NCI-H187 (cell line): ENCODE measurements around the gene LACTB.
A peak's percentile ranks its signal among the peaks of the same experiment; 100 is the strongest.

Experiments used
- DNase-seq, 2 experiments: peaks; one replicate each; lab custom pipeline; 2025; lab: John Stamatoyannopoulos, UW

Gene LACTB

GRCh38 chr15:63172851-63173451, 51.3 kb downstream of the LACTB start:
- no peak for DNase-seq

- no peak for DNase-seq
These were observed 54.6 kb downstream of the LACTB start for GRCh38 chr15:63176302-63176701.

- no peak for DNase-seq
These were observed 56.4 kb downstream of the LACTB start for GRCh38 chr15:63178034-63178433.

- DNase-seq: no peak
These were observed 59.1 kb downstream of the LACTB start for GRCh38 chr15:63180746-63181145.

GRCh38 chr15:63181648-63182047, 60.0 kb downstream of the LACTB start:
- no peak for DNase-seq

DNA sequence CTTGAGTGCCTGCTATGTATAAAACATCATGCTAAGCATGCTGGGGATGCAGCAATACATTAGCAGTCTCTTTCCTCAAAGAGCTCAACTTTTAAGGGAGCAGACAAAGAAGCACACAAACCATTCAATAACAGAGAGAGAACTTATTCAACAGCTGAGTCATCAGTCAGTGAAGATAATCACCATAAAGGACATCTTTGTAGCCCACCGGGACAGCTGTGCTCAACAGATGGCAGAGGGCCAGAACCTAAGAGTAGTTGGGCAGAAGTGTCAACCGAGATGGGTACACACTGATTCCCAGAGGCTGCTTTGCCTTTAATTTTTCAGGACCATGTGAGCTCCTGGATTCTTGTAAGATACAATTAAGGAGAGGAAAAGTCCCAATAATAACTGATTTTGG, 63.5 kb downstream of the LACTB start:
- no peak for DNase-seq

DNA sequence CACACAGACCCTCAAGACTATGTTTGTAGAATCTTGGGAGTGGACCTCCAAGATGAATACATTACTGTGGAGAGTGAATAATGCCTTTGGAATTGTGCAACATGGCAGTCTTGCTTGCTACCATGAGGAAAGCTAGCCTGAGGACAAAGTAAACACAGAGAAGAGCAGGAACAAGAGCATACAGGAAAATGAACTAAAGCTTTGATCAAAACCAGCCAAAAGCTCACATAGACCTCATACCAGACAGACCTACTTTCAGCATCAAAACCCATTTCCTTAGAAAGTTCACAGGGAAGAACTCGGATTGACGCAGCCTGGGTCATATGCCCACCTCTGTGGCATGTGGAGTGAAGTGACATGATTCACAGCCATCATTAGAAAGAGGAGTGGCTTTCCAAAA, 64.4 kb downstream of the LACTB start:
- DNase-seq: no peak

- DNase-seq: no peak
These were observed 66.0 kb downstream of the LACTB start for GRCh38 chr15:63187589-63188226.

- no peak for DNase-seq
These were observed 66.7 kb downstream of the LACTB start for GRCh38 chr15:63188247-63188925.

DNA sequence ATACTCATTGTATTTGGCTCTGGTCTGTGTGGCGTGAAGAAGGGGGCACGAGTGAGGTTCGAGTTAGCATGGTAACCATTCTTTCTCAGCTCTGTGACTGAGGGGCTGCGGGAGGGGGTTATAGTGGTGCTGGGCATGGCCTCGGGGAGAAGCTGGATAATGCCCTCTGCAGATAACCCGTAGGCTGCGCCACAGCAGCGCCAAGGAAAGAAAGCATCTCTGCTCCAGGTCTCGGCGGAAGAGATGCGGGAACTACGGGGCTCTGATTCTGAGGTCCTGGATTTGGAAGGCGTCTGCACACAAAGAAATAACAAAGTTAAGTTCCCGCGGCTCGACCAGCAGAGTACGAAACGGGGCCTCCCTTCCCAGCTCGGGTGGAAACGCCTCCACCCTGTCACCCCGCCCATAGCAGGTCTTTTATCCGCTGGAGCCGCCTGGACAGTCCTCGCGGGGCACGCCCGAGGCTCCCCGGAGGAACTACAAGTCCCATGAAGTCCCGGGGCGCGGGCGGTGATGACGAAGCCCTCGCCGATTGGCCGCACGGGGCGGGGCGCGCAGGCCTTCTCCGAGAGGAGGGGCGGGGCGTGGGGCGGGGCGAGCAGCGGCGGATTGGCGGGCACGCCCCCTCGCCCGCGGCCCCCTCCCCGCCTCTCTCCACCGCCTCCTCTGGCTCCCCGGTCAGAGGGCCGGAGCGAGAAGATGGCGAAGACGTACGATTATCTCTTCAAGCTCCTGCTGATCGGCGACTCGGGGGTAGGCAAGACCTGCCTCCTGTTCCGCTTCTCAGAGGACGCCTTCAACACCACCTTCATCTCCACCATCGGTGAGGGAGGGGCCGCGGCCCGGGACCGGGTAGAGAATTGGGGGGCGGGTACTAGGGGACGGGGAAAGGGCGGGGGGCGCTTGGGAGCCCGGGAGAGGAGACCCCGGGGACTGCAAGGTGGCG, 67.5 kb downstream of the LACTB start, which contains the start of gene RAB8B:
Gene RAB8B (plus strand): TSS at position 681 of the 946 bp plus-strand sequence. CDS start 19 bp downstream, at position 700.
- peak; percentile 49 to 85 for DNase-seq

DNA sequence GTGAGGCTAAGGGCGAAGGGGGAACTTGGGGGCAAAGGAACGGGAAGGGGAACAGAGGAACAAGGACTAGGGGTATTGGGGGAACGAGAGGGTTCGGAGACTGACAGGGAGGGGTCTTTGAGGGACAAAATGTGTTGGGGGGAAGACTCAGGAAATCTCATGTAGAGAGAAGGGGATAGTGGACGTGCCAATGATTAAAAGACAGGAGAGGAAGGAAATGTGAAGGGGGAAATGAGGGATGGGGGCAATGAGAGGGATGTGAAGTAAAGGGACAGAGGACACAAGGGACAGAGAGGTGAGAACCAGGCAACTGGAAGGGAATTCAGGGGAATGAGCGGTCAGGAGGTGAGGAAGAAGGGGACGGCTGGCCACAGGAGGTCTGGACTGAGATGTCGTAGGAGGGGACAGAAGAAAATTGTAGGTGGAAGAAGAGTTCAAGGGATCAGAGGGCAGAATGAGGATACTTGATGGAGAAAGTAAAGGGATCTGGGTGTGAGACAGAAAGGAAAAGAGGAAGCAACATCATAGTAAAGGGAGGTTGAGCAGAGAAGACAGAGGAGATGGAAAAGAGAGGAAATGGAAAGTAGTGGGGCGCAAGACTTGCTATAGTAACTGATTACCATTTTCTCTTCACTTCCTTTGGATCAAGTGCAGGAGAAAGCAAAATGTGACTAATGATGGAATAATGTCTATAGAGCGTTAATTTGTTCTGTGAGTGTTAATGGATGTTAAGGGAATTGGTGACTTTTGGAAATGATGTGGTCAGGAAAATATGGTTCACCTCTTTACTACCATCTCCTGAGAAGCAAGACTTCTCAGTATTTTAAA, 68.5 kb downstream of the LACTB start:
- no peak for DNase-seq

DNA sequence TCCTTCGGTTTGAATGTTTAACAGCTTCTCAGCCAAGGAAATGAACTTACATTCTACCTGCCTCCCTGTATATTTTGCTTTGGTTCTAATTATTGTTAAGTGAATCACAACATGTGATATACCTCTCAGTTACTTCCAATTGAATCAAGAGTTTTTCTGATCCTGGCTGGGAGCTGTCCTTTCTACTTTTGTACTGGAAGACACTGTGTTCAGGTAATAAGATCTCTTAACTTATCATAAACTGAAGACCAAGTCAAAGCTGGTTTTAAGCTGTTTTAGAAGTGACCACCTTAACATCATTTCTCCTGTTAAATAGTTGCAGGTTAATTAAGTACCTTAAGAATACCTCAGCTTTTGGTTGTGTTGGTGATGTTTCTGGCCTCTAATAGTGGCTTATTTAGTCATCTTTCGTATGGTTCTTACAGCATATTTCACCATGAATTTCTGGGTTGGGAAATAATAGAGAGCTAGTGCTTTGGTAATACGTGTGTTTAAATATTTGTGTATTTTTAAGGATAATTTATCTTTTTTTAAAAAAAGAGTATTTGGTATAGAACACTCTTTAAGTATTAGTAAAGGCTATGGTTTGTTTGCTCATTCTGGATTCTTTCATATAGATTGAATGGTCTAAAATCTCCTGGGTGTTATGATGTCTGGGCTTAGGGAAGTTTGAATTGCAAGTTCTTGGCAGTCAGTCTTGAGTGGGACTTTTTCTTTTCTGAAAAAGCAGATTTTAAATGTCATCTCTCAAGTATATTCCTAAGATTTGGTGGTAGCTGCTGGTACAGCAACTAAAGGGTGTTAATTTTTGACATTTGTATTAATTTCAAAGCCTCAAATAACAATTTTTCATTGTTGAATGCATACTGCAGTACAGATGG, 69.3 kb downstream of the LACTB start:
- no peak for DNase-seq
